Measurements from ENCODE around the gene LPO.
A peak's percentile ranks its signal among the peaks of the same experiment; 100 is the strongest.

The LPO gene

DNA sequence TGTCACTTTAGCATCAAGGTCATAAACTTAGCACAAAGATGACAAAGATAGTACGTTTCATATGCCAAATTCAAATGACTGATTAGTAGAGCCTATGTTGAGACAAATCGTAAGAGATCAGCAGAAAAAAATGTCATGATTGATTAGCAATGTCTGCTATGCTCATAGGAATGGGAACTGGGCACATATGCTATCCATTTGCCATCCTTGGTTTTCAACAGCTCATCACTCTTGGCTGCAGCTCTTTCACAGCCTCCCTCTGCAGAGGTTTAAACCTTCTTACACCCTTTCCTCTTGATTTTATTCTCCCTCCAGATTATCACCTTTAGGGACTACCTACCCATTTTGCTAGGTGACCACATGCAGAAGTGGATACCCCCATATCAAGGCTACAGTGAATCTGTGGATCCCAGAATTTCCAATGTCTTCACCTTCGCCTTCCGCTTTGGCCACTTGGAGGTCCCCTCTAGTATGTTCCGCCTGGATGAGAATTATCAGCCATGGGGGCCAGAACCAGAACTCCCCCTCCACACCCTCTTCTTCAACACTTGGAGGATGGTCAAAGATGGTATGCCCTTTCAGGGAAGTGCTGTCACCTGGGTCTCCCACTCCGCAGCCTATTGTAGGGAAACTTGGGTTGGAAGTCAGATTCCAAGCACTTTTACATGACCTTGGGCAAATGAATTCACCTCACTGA lies 26.2 kb downstream of the LPO start:
- no peak for DNase-seq

DNA sequence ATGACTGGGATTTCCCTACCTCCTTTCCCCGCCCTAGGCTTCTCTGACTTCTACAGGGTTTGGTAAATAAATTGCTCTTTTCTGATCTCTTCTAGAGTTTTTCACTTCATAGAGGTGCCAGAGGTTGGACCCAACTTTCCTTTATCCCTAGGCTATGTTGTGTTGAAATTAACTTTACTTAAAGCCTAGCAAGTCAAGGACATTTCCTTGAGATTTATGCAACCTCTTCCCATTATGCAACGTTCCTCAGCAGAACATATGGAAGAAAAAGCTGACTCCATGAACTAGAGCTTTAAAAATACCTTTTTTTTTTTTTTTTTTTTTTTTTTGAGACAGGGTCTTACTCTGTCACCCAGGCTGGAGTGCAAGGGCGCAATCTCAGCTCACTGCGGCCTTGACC lies 26.9 kb downstream of the LPO start:
- DNase-seq = no peak

DNA sequence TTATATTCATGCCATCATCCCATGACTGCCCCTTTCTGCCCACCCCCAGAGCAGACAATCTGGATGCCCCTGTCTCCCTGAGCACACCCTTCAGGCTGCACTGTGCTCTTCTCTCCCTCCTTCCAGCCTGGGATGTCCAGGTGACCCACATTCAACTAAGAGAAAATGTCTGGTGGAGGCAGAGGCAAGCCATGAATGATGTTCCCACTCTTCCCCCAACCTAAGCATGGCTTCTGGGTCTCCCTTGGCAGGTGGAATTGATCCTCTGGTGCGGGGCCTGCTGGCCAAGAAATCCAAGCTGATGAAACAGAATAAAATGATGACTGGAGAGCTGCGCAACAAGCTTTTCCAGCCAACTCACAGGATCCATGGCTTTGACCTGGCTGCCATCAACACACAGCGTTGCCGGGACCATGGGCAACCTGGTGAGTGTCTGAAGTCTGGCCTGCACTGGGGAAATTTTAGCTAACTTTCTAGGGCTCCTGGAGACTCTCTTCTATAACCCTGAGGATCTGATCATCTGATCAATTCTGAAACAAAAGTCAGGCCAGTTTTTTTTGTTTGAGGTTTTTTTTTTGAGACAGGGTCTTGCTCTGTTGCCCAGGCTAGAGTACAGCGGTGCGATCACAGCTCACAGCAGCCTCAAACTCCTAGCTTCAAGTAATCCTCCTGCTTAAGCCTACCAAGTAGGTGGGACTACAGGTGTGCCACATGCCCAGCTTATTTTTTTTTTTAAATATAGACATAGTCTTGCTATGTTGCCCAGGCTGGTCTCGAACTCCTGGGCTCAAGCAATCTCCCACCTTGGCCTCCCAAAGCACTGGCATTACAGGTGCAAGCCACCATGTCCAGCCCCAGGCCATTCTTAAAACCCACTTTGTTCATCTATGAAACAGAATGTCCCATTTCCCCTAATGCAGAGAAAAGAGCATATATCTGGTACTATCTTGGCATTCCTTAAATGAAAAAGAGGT lies 27.8 kb downstream of the LPO start:
- no peak for DNase-seq

DNA sequence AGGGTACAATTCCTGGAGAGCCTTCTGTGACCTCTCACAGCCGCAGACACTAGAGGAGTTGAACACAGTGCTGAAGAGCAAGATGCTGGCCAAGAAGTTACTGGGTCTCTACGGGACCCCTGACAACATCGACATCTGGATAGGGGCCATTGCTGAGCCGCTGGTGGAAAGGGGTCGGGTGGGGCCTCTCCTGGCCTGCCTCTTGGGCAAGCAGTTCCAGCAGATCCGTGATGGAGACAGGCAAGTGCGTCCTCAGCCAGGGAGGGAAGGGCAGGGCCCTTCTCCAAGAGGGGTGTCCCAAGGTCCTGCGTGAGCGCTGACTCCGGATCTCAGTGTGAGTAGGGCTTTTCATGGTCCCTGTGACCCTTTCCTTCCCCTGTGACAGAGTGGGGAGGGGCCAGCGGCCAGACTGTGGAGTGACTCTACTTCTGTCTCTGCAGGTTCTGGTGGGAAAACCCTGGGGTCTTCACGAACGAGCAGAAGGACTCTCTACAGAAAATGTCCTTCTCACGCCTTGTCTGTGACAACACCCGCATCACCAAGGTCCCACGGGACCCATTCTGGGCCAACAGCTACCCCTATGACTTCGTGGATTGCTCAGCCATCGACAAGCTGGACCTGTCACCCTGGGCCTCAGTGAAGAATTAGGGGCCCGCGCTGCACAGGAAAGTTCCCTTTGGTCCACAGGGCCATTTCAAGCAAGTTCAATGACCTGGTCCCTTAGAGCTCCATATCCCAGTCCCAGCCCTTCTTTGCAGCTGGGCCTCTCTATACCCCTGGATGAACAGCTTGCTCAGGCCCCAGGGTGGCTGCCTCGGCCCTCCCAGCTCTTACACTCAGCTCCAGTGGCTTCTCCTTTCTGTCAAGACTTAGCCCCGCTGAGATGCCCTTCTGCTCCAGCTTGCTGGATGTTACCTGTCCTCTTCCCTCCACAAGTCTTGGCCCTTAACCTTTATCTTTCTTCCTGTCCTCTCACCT lies 29.3 kb downstream of the LPO start:
- DNase-seq = no peak

DNA sequence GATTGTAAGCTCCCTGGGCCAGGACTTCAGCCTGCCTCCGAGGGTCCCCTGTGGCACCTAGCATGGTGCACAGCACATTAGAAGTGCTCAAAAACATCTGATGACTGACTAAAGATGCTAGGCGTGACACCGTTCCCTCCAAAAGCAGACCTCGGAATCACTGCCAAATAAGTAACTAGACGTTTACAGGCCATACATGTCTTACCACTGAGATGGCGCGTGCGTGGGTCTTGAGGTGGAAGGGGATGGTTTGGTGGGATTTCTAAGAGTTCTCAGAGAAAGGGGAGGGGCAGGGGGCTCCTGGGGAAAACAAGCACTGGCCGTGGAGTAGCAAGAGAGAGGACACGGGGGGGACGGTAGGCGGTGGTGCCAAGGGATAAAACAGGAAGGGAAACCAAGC lies 29.9 kb downstream of the LPO start:
- DNase-seq = no peak

DNA sequence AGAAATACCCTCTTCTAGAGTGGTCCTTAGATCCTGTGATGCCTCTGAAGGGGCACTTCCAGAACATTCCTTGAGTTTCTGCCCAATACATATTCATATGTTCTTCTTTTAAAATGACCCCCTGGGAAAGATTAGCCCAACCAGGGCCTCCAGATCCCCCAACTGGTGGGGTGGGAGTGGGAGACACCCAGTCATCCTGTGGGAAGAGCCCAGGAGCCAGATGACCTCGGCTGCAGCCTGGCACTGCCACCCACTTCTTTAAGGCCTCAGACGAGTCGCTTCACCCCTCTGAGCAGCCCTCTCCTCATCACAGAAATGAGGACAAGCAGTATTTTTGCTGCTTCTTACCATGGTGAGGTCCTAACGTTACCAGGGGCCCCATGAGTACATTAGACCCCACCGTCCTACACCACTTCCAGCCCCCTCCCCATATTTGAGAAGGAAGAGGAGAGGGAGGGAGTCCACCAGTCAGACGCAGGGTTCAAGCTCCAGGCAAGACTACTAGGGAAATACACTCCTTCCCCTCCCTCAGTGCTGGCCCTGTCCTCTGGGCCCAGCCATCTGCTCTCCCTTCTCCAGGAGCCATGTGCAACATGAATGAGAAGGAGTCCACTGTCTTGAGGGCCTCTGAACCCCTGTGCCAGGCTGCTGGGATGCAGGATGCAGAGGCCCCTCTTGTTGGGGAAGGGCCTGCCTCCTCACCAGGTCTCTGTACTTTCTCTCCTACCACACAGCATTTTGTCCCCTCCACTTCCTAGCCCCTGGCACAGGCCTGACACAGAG lies 30.6 kb downstream of the LPO start:
- DNase-seq = no peak

DNA sequence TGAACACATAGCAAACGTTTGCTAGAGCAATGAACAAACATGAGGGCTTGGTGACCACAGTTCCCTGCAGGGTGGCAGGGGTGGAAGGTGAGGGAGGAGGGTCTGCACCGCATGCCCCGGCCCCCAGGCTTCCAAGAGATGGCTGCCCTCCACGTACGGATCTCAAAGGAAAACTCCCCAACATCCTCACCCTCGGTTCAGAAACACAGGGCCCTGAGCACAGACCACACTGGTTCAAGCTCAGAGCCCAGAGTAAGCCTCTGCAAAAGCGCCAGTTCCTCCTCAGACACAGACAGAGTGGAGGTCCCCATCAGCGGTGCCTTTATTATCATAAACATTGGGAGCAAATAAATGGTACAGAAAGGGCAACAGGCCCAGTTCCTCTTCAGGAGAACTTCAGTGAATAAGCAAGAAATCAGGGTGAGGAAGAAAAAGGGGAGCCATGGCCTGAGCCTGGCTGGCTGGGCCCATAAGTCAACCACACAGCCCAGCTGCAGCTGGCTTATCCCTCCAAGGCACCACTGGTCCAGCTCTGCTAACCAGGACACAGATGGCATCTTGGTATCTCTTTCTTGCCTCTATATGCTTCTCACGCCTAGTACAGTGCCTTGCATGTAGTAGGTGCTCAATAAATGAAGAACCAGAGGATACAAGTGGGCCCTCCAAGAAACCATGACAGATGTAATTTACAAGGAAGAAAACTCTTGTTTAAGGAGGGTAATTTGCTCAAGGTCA lies 31.3 kb downstream of the LPO start:
- no peak for DNase-seq

DNA sequence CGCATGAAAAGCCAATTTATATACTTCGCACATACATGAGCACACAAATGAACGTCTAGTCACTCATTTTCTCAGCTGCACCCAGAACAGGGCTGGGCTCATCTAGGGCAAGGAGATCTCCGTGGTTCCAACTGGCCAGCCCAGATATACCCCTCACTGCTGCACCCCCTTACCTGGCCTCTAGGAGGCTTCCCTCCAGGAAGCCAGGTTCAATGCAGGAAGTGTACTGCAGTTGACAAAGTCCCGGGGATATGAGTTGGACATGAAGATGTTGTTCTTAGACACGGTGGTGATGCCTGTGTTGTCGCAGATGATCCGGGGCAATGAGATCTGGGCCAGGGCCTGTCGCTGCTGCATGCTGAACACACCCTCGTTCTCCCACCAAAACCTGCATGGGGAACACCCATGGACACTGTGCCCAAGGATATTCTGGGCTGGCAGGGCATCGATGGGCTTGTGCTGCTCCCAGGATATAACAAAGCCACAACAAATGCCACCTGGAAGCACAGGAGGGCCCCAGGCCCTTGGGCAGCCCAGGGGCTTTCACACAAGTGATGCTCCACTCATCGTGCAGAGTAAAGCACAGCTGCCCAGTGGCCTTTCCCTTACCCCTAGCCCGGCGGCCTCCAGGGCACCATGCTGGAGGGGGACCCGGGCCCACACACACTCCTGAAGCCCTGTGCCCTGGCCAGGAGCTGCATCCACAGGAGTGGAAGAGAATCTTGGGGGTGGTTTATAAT lies 32.3 kb downstream of the LPO start:
- no peak for DNase-seq

DNA sequence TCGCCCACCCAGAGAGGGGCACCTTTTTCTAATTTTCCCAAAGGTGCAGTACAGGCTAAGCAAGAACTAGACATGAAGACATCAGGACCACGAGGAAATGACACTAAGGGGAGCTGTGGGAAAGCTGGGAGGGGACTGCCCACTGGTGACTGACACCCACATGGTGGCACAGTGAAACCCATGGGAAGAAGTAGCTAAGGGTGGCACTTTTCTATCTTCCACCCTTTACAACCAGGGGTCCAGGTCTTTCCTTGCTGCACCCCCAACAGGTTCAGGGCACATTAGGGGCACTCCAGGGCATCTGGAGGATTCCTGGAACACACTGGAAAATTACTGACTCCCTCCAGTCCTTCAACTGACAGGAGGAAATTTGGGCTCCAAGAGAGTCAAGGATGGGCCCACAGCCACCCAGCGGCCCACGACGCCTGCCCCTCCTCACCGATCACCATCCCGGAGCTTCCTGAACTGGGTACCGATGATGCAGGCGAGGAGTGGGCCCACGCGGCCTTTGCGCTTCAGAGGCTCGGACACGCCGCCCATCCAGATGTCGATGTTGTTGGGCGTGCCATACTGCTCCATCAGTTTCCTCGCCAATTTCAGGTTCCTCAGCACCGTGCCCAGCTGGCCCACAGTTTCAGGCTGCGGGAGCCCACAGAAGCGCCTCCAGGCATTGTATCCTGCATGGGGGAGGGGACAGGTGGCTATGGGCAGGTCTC lies 33.0 kb downstream of the LPO start:
- DNase-seq = no peak

DNA sequence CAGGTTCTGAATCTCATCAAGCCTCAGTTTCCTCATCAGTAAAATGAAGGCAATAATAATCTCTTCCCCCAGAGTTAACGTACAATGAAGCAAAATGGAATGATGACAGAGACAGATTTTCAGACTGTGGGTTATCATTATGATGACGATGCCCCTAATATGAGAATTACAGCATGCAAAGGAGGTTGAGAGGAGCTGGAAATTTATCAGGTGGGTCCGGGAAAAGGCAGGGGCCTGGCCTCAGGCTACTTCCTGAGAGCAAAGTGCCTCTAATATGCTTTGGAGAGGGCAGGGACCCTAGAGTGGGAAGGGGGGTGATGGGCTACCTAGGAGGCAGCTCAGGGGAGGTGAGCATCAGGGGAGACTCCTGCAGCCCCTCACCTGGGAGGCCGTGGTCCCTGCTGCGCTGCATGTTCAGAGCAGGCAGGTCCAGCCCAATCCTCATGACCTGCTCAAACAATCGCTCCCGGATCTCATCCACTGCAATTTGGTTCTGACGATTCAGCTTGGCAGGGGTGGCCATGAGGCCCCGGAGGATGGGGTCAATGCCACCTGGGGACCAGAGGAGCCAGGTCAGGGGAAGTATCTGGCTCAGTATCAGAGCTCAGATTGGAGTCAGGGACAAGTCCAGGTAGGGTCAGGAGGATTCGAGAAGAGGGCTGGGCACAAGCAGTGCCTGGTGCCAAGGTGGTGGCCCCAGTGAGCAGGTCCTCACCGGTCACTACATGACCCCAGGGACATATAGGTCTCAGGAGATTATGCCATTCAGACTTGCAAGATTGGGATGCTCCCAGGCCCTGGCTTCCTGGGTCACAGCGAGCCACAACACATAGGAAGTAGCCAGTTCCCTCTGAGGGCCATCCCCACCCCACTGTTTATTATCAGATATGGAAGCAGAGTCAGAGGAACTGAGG lies 34.2 kb downstream of the LPO start:
- no peak for DNase-seq

DNA sequence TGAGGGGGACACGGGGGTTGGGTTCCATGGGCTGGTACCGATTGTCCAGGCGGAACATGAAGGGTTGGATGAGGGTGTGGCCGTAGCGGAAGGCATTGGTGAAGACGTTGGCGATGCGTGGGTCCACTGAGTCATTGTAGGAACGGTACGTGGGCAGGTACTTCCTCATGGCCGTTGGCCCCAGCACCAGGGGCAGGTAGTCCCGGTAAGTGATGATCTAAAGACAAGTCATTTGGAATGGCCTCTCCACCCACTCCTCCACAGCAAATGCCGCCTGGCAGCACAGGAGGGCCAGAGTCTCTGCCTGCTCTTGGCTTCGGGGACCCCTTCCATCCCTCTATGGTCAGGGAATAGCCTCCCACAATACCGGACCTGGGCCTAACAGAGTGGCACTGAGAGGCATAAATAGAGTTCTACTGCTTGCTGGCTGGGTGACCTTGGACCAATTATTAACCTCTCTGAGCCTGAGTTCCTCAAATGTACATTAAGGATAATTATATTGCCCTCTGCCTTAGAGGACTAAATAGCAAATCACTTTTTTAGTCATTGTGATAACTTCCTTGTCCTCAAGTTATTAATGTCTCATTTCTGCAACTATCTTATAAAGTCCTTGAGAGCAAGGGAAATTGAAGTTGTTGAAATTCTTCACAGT lies 35.2 kb downstream of the LPO start:
- DNase-seq = no peak

DNA sequence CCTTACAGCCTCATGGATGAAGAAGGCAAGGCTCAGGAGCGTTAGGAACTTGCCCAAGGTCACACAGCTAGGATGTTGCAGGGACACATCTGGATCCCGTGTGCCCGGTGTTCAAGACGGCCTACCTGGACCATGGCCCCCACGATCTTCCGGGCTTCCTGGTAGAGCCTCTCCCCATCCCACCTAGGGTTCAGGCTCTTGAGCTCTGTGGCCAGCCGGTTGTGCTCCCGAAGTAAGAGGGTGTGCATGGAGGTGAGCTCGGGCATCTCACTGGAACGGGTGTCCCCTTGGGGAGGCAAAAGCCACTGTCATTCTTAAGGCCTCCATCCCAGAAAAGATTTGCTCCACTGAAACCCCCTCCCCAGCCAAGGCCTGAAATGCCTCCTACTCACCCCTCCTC lies 37.0 kb downstream of the LPO start:
- no peak for DNase-seq

DNA sequence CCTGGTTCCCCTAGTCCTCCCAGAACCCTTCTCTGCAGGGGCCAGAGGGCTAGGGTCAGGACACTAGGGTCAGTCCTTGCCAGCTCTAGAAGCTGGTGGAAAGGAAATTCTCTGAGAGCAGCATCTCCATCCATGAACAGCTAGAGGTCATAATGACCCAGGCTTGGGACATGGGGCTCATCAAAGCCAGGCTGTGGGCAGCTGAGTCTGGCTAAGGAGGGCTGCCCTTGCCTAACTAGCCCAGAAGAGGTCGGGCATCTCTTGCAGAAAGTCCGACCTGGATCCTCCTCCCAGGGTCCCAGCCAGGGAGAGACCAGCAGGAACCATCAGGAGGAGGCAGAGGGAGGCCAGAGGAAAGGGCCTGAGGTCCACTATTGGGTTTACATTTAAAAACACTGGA lies 38.0 kb downstream of the LPO start:
- no peak for DNase-seq

DNA sequence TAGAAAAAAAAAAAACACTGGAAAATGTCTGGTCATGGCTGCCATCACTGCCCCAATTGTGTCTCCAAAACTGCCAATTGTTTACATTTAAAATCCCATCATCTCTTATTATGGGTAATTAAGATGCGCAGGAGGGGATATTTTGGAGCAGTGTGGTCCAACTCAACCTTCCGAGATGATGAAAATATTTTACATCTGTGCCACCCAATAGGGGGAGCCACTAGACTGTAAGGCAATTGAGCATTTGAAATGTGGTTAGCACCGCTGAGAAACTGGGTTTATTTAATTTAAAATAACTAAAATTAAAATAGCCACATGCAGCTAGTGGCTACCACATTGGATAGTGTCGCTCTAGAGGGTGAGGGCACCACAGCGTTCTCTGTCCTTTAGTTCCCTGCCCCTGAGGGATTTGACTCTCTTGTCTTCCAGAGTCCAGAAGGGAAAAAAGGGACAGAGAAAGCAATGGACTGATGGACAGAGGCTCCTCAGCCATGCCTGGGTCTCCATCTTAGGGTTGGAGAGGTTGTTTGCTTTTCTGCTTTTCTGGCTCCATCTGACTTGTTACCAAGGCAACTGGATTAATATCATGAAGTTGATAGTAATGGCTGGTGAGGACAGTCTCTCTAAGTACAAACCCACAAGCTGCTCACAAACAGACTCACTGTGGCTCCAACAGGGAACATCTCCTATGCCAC lies 38.9 kb downstream of the LPO start:
- DNase-seq = peak; percentile 8

DNA sequence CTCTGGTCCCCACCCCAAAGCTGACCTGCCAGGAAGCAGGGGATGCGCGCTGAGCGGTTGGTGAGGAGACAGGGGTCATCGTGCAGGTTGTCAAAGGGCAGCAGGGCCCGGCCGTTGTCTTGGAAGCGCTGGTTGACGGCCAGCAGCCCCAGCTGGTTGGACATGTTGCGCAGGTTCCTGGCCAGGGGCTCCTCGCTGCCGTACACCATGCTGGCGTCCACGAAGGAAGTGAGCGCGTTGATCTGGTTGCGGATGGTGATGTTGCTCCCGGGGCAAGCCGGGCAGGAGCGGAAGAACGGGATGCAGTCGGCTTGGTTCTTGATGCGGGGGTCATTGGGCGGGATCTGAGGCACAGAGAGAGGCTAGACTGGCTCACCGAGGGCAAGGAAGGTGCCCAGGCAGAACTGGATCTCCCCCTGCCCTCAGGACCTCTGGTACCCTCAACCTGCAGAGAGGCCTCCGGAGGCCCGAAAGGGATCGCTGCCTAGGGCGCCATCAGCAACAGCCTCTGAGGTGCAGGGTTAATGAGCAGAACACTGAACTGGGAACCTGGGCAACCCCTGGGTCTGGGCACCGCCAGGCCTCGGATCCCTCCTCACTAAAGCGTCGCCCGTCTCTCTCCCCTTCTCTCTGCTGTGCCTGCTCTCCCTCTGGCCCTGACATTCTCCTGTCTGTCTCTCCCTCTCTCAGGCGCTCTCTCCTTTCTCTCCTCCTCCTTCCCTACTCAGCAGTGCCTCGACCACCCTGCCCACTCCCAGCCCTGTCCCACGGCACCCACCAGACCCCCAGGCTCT lies 39.6 kb downstream of the LPO start:
- no peak for DNase-seq

DNA sequence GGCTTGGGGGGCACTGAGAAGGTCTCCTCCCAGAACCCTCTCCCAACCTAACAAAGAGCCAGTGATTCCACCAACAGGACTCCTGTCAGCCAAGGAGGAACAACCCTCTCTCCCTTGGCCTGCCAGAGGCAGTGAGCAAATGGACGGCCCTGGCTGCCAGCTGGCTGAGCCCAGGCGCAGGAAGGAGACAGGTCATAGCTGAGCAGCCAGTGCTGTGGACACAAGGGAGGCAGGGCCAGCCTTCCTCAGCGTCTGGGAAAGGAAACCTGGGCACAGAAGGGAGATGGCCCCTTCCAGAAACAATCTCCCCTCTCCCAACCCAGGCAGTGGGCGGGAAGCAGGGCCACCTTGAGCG lies 40.3 kb downstream of the LPO start:
- DNase-seq = peak; percentile 64
